Fibroblast of pulmonary artery (primary cell): Measurements from ENCODE around the gene CTR9.
"Not testable (repeated sequence)": the region's sequence is repeated elsewhere in the genome, so short reads cannot be mapped to it uniquely, and the experiment has no call there.

Experiments
- DNase-seq: peaks from one replicate; pipeline ENCODE4 v3.0.0-alpha.2; 2010; ENCODE audit warnings: low read depth
- H3K4me3 ChIP-seq: replicated peaks from 2 replicates; pipeline ENCODE4 v1.5.1; 2011; ENCODE audit warnings: low read depth, mild to moderate bottlenecking, control low read depth, low read length, moderate library complexity
- CTCF ChIP-seq: IDR thresholded peaks from 2 replicates; pipeline ENCODE4 v1.5.1; 2011; ENCODE audit warnings: mild to moderate bottlenecking, control low read depth, low read length, inconsistent platforms; ENCODE audit errors: missing control alignments

The CTR9 gene

DNA sequence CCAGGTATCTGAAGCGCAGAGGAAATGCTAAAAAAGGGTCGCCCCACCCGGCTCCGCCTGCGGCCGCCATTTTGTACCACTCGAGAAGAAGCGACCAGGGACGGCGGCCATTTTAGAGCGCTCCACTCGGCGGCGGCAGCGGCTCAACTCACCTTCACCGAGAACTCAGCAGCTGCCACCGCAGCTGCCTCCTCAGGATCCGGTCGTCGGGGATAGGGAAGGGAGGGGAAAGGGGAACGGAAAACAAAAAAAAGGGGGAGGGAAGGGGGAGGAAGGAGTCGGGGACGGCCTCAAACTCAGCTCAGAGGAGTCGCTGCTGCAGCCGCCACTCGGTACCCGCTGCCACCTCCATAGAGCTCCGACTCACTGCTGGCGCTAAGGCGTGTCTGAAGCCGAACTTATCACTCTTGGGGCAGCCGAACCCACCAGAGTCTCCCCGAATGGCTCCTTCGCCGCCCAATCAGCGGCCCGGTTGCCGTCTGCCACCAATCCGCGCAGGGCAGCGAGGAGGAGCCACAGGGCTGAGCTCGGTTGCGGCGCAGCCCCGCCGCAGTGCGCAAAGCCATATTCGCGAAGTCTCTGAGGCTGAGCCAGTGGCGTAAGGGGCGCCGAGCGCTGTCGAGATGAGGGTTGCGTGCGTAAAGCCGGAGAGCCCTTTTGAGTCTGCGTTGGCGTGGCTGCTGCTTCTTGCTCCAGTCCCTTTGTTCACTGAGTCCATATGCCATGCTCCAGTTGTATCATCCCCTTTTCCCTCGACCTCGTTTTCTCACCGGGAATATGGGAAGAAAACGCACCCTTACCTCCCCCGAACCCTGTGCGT, 57.7 kb downstream of the CTR9 start, which contains the start of gene EIF4G2:
Gene EIF4G2, minus strand, starts transcription at position 374 of the 820 bp plus-strand sequence.
- TF ChIP-seq CTCF, result no peak
- H3K4me3 ChIP-seq, result peak within 1 kb of the TSS; percentile 96
- DNase-seq, result peak; percentile 99

DNA sequence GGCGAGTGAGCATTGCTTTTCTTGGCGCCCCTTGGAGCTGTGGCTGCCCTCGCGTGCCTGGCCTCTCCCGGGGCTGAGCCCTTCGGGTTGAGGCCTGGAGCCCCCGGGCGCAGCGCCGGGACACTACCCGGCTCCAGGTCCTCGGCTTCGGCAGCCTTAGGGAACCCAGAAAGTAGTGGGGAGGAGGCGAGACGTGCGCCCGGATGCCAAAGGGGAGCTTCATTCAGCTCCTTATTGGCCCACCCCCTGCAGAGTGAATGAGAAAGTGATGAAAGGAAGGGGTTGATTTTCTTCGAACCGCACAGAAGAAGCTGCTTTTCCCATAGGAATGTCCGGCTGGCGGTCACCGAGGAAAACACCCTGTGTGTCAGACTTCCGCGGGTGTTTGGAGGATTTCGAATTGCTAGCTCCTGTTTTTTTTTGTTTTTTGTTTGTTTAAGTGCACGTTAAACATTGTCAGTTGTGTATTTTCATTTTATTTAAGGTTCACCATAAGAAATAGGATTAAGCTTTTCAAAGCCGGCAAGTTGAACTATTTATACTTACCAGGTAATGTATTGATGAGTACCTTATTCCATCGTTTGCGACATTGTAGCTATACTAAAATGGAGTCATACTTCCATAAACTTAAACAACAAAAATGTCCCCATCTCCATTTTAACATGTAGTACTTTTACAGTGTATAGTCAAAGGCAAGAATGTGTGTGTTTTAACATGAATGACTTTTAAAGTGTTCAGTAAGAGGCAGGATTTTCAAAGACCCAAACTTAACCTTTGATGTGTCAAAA, 58.5 kb downstream of the CTR9 start:
- H3K4me3 ChIP-seq, result peak overlapping the region; percentile 96
- TF ChIP-seq CTCF, result no peak
- peak; percentile 79 for DNase-seq

DNA sequence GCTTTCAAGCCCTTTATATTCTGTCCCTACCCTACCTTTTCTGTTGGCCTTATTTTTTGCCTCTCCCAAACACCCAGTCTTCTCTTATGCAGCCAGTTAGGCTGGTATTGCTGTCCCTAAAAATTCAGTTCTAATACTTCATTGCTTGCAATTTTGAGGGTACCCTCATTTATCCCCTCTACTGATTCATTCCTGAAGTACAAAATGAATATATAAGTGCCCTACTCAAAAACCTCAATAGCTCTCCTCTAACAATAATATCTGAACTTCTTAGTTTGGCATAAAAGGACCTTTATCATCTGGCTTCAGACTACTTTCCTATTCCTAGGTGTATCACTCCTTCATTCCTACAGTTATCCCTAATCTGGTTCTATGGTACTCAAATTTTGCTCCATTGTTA, 62.9 kb downstream of the CTR9 start:
- DNase-seq, result no peak
- TF ChIP-seq CTCF, result no peak

DNA sequence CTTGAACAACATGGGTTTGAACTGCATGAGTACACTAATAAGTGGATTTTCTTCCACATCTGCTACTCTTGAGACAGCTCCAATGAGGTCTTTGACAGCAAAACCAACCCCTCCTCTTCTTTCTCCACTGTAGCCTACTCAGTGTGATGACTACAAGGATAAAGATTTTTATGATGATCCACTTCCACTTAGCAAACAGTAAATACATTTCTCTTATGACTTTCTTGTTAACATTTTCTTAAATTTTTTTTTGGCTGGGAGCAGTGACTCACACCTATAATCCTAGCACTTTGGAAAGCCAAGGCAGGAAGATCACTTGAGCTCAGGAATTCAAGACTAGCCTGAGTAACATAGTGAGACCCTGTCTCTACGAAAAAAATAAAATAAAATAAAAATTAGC, 67.5 kb downstream of the CTR9 start:
- H3K4me3 ChIP-seq, result no peak overlapping the region
- no peak for DNase-seq
- TF ChIP-seq CTCF, result no peak

More for the DNA sequence above, 62.9 kb downstream of the CTR9 start:
- no peak overlapping the region for H3K4me3 ChIP-seq

GRCh38 chr11:10822491-10822890, 71.4 kb downstream of the CTR9 start:
- not testable (repeated sequence) for DNase-seq, H3K4me3 ChIP-seq

DNA sequence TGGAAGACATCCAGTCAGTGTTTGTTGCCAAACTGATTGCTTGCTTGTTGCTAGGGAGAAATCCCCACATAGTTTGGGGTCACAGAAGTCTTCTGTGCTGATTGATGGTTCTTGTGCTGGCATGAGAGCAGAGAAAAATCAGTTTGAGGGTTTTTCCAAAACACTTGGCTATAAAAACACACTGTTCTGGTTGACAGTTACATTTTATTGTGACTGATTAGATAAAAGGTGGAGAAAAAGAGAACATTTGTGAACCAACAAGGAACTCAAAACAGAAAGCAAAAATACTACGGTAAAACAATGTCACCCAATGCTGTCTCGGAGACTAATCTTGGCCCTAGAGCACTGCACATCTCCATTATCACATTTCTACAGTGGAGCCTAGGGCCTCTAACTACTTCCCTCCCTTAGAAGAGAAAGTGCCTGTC, 72.1 kb downstream of the CTR9 start:
- no peak for DNase-seq
- H3K4me3 ChIP-seq, result no peak overlapping the region
- TF ChIP-seq CTCF, result no peak

DNA sequence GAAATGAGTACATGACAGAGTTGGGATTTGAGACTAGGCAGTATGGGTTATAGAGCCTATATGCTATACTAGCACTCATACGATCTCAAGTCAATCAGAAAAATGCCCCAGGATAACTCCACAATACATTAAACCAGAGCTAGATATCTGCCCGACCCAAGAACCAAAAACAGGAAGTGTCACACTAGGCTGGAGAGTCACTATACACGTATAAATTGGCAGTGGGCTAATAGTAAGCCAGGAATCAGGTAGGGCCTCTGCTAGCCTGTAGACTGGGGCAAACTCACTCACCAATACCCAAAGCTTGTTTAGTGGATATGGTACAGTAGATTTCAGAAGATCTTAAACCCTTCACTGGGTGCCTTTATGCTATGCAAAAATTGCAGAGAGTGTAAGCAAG, 73.8 kb downstream of the CTR9 start:
- H3K4me3 ChIP-seq, result no peak overlapping the region
- TF ChIP-seq CTCF, result no peak
- no peak for DNase-seq
